ENCODE measurements around the gene FGFR2. TPM values are rescaled to one million over a fixed set of nuclear protein-coding genes. Genes with fewer than 3 reads are reported as not detected.
"Not testable (repeated sequence)": the region's sequence is repeated elsewhere in the genome, so short reads cannot be mapped to it uniquely, and the experiment has no call there.

The FGFR2 gene
- total RNA-seq, 1 donor from 2014 or later = not detected

- no peak for DNase-seq (ENCODE audit: low read depth)
Observed at GRCh38 chr10:121556918-121557573, 41.2 kb downstream of the FGFR2 start.

DNA sequence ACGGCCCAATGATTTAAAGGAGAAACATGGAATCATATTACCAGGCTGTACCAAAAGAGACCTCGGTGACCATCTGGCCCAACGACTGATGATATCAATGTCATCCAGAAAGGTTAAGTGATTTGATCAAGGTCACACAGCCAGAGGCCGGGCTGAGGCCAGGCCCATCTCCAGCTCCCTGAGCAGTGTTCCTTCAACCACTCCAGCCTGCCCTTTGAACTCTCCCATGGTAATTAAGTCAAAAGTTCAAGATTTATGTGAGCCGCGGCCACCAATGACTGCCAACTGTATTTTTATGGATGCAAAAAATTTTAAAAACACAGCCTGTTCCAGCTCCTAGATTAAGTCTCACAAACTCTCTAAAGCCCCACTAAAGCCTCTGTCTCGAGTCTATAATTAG is 41.8 kb downstream of the FGFR2 start:
- no peak for DNase-seq (ENCODE audit: low read depth)

- DNase-seq (ENCODE audit: low read depth) = not testable (repeated sequence)
Observed at GRCh38 chr10:121554916-121555315, 43.3 kb downstream of the FGFR2 start.

DNA sequence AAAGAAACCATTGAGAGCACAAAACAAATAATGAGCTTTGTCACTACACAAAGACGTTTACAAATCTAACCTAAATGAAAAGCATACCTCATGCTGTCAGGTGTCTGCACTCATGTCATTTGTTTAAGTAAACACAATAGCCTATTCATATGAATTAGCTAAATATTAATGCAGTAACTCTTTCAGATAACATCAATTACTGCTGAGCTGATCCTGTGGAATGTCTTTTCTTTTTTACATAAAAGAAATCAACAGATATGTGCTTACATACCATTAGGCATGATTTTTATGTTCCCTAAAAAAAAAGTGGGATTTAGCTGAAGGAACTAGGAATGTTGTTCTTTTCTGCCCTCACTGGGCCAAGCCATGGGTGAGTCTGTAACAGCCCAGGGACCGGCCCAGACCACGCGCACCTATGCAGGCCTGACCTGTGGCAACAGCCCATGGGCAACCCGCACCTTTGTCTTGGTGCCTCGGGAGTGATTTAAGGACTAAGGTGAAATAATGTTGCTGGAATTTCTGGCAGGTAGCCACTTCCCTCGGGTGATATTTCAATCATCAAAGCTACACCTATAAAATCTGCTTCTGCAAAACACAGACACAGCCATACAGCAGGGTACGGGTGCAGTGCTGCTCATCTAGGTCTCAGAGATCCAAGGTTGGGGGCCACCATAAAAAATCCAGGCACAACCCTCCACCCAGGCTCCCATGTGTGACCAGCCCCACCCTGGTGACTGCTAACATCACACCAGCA is 44.6 kb downstream of the FGFR2 start:
- DNase-seq (ENCODE audit: low read depth) = no peak

DNA sequence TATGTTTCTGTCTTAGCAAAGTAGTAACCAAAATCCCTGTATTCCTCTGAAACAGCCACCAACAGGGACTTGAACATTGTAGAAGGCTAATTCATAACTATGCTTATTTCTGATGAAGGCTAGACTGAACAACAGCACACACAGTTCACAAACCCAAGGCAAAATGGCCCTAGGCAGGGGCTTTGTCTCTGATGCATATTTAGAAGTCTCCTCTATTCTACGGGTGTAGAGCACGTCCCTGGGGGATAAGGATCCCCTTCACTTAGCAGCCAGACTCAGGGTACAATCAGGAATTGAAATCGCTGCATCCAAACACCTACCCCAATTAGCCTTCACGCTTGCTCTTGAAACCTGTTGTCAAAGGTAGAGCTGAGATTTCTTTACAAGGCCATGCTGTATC is 45.5 kb downstream of the FGFR2 start:
- DNase-seq (ENCODE audit: low read depth) = no peak

- DNase-seq (ENCODE audit: low read depth) = no peak
Observed at GRCh38 chr10:121551210-121551885, 46.9 kb downstream of the FGFR2 start.

DNA sequence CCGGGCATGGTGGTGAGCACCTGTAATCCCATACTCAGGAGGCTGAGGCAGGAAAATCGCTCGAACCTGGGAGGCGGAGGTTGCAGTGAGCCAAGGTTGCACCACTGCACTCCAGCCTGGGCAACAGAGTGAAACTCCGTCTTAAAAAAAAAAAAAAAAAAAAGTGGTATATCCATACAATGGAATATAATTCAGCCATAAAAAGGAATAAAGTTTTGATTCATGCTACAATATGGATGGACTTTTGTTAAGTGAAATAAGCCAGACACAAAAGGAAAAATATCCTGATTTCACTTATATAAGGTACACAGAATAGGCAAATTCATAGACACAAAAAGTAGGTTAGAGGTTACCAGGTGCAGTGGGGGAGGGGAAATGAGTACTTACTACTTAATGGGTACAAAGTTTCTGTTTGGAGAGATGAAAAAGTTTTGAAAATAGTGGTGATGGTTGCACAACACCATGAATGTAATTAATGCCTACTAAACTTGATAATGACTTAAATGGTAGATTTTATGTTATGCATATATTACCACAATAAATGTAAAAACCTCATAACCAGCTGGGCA is 53.9 kb downstream of the FGFR2 start:
- DNase-seq (ENCODE audit: low read depth) = no peak

DNA sequence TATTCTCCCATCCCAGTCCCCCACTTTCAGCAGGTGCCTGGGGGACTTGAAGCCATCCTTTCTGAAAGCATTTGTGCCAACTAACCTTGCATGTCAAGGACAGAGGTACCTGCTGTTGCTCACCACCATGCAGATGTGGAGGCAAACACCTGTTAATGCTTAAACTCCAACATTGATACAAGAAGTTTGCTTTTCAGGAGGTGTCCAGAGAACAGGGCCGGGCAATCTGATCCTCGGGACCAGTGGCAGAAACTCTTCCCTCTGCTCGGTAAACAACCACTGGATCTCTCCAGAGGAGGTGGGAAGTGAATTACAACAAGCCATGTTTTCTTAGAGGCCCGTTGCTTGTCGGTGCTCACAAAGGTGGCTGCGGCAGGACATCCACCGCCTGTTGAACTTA is 54.7 kb downstream of the FGFR2 start:
- no peak for DNase-seq (ENCODE audit: low read depth)

DNA sequence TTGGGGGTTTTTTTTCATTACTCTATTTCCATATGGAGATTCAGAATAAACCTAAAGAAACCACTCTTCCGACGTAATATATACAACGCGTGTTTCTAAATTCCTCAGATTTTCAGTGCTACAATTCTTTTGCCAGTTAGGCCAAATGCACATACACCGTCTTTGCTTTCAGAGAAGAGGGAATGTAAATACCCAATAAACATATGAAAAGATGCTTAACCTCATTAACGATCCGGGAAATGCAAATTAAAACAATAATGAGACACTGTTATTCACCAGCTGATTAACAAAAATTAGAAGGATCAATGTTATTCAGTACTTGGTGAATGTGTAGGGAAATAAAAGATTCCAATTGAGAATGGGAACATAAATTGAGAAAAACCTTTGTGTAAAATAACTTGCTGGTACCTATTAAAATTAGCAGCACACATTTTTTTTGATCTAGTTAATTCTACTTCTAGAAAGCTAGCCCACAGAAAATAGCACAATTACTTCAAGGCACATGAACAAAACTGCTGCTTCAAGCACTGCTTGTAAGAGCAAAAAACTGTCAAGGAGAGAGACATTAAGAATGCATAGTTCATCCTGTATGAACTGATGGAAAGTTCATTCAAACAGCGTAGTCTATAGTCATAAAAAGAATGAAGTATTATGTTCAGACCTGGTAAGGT is 56.7 kb downstream of the FGFR2 start:
- DNase-seq (ENCODE audit: low read depth) = no peak

- DNase-seq (ENCODE audit: low read depth) = no peak
Observed at GRCh38 chr10:121540732-121541395, 57.4 kb downstream of the FGFR2 start.

DNA sequence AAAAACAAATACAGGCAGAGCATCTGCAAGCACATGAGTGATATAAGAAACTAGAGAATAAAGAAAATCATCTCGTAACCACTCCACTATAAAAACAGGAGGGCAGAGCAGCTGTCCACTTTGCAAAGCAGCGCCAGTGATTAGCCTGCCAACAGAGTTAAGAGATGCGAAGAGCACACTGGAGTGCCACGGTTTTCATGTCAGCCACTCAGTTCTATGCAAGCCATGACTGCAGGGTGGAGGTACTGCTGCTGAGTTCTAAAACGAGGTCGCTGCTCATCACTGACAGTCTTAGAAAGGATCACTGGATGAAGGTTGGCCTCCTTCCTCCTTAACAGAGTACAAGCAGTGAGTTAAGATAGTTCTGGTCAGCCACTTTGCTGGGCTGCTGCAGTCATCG is 58.5 kb downstream of the FGFR2 start:
- no peak for DNase-seq (ENCODE audit: low read depth)

DNA sequence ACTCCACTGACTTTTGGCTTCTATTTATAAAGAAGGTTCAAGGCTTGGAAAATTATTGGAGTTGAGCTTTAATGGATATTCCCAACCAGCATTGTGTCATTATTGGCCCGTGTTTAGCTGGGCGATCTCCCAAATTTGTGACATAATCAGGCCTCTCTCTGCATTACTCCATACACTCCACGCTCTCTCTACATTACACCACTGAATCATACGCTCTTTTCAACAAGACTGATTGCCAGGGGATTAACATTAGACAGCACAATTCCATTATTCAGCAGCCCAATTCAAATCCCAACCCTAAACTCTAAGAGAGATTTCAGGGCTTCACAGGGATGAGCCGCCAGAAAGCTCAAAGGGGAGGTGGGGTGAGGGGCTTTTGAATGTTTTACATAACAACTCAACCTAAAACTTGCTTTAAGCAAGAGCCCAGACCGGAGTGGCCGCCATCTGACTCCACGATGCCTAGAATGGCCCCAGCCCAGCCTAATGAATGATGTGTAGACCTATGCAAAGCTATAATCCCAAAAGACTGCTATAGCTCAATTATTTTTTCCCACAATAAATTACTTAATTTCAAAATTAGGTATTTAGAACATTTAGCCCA is 61.8 kb downstream of the FGFR2 start:
- no peak for DNase-seq (ENCODE audit: low read depth)

DNA sequence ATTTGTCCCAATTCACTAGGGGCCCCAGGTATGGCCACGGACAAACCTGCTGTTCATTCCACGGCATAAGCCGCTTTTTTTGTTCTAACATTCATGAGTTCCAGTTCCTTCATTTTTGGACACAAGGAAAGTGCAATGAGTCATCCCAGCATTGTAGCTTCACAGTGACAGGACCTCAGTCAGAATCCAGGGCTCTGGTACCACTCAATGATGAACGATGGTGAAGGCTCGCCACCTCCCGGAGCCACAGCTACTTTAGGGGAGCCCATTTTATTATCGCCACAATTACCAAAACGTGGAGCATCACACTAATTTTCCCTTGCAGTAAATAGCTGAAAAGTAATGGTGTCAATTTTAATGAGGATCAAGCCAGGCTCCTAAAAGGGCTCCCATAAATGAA is 62.9 kb downstream of the FGFR2 start:
- no peak for DNase-seq (ENCODE audit: low read depth)

DNA sequence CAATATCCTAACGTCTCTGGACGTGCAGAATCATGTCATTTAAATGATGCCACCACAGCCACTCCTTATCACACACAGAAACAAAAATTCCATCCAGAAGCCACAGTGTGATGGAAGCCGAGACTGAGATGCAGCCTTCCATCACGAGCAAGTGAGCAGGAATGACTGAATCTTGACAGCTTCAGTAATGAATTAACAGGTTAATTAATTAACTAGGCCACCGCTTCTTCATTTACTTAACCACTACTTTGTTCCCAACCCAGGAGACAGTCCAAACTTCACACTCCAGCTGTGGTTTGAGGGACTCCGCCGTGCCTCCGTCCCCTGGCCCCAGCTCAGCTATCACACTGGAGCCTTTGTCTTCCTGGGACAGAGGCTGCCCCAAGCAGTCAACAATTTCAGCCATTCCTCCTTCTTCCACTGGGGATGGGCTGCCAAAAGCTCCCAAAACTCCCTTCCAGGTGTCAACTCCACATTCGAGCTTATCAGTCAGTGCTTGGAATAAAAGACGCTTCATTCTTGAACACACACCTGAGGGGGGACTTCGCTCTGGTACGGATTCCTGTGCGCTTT is 65.9 kb downstream of the FGFR2 start:
- DNase-seq (ENCODE audit: low read depth) = no peak

- DNase-seq (ENCODE audit: low read depth) = no peak
Observed at GRCh38 chr10:121531830-121532178, 66.4 kb downstream of the FGFR2 start.

GRCh38 chr10:121531076-121531829 is 67.0 kb downstream of the FGFR2 start:
- no peak for DNase-seq (ENCODE audit: low read depth)

DNA sequence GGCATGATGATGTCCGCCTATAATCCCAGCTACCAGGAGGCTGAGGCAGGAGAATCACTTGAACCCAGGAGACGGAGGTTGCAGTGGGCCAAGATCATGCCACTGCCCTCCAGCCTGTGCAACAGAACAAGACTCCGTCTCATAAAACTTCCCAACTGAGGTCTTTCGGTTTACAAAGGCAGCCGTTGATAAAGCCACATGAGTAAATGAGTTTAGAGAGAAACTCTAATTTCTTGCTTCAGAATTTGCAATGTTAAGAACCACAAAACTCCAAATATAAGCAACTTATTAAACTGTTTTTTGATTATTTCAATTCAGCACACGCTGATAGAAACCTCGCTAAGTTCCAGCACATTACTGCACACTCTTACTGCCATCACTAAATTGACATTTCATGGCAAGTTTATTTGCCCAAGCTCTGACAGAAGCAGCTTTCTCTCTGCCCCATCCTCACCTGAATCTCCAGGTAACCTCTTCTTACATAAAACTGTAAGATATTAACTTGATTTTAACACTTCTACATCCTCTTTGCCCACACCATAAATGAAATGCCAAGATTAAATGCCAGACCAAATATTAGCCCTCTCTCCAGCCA is 67.7 kb downstream of the FGFR2 start:
- DNase-seq (ENCODE audit: low read depth) = no peak

- DNase-seq (ENCODE audit: low read depth) = no peak
Observed at GRCh38 chr10:121527690-121528089, 70.6 kb downstream of the FGFR2 start.

DNA sequence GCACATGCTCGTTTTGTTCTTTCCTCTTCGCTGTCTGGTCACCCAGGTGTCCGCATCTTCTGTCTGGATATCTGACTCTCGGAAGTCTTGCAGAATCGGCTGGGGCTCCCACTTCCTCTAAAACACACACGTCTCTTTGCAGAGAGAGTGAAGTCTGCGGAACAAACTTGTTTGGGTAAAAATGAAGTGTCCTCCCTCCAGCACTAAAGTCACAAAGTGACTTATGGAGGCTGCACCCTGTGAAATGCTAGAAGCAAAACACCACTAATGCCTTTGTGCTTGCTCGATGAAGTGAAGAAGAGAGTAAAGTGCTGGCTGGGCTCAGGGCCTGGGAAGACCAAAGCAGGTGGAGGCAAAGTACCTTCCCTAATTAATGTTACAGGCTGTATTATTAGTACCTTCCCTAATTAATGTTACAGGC is 71.4 kb downstream of the FGFR2 start:
- no peak for DNase-seq (ENCODE audit: low read depth)
